ENCODE results near the gene ATP2A2. TPM values are rescaled to one million over a fixed set of nuclear protein-coding genes. Genes with fewer than 3 reads are reported as not detected.

ATP2A2 gene
- 100 to 1,000 TPM; 247 to 359 TPM for total RNA-seq

DNA sequence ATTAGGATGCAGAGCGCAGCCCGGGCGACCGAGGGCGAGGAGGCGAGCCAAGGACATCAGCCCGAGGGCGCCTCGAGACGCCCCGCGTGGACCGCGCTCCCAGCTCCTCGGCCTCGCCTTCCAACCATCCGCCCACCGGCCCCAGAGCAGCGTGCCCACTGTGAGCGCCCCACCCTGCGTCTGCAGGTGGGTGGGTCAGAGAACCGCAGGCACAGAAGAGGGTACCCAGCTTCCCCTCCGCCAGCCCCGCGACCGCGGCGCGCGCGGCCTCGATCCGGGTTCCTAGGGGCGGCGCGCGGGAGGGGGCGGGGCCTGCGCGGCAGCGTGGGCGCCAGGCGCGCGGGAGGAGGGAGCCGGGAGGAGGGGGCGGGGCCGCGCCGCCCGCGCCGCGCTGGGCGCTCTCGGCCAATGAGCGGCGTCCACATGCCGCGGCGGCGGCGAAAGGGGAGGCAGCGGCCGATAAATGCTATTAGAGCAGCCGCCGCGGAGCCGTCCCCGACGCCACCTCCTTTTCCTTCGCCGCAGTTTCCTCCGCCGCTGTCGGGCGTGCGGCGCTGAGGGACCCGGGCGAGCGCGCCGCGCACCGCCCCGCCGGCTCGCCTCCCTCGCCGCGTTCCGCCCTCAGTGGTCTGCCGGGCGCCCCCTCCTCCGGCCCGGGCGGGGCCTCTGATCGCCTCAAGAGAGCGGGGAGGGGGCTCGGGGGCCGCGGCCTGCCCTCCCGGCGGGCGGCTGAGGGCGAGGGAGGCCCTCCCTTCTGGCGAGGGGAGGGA lies at the start of gene ATP2A2:
ATP2A2 (plus strand) TSS at position 469 of the 770 bp plus-strand sequence. CDS start 543 bp downstream, outside the sequence.
- no peaks in the 10 kb centered on the region for H3K27me3 Mint-ChIP-seq
- H3K27ac Mint-ChIP-seq = peak within 1 kb of the TSS; percentile 59 to 75
- peak within 1 kb of the TSS; percentile 91 for H3K4me3 Mint-ChIP-seq
- peaks cover 35 to 42% of the 10 kb centered on the region in 2 donors for H3K4me1 Mint-ChIP-seq (ENCODE audit: low read depth in 2 of 2)
- peak; percentile 94 for DNase-seq (ENCODE audit: low spot score)
- H3K9me3 Mint-ChIP-seq = no peaks in the 10 kb centered on the region
- peaks cover 26% of the 10 kb centered on the region for H3K36me3 Mint-ChIP-seq
- peak; percentile 92 to 95 for ATAC-seq

GRCh38 chr12:110233212-110233903 lies 47.7 kb upstream of the ATP2A2 start:
- H3K4me1 Mint-ChIP-seq (ENCODE audit: low read depth in 2 of 2) = peaks cover 0 to 4% of the 10 kb centered on the region in 2 donors
- DNase-seq (ENCODE audit: low spot score) = no peak
- no peak overlapping the region for H3K27ac Mint-ChIP-seq
- H3K4me3 Mint-ChIP-seq = no peak overlapping the region
- peaks cover 2 to 14% of the 10 kb centered on the region in 2 donors for H3K27me3 Mint-ChIP-seq
- ATAC-seq = no peak
- no peaks in the 10 kb centered on the region for H3K36me3 Mint-ChIP-seq
- H3K9me3 Mint-ChIP-seq = no peaks in the 10 kb centered on the region

- H3K36me3 Mint-ChIP-seq = no peaks in the 10 kb centered on the region
- no peak for DNase-seq (ENCODE audit: low spot score)
- H3K4me1 Mint-ChIP-seq (ENCODE audit: low read depth in 2 of 2) = peaks cover 0 to 4% of the 10 kb centered on the region in 2 donors
- no peak for ATAC-seq
- H3K9me3 Mint-ChIP-seq = no peaks in the 10 kb centered on the region
- H3K27ac Mint-ChIP-seq = no peak overlapping the region
- no peak overlapping the region for H3K4me3 Mint-ChIP-seq
- H3K27me3 Mint-ChIP-seq = peaks cover 4 to 14% of the 10 kb centered on the region in 2 donors
Measured at GRCh38 chr12:110234331-110234751, 46.7 kb upstream of the ATP2A2 start.

DNA sequence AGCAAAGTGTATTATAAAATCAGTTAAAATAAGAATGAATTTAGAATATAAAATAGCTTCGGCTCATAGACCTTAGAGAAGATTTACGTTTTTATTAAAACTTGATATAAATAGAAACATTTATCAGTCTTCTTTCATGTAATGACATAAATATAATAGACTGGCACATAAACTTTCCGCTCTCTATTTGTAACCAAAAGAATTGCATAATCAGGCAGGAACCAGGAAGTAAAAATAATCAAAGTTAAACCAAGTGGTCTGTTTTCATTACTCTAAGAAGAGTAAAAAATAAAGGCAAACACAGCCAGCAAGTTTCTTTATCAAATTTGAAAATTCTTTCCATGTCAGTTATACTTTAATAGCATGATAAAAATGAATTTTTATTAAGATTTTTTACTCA lies 46.3 kb upstream of the ATP2A2 start:
- no peak overlapping the region for H3K4me3 Mint-ChIP-seq
- H3K9me3 Mint-ChIP-seq = no peaks in the 10 kb centered on the region
- ATAC-seq (no peak), DNase-seq (ENCODE audit: low spot score) (no peak)
- H3K36me3 Mint-ChIP-seq = no peaks in the 10 kb centered on the region
- no peak overlapping the region for H3K27ac Mint-ChIP-seq
- peaks cover 0 to 4% of the 10 kb centered on the region in 2 donors for H3K4me1 Mint-ChIP-seq (ENCODE audit: low read depth in 2 of 2)
- H3K27me3 Mint-ChIP-seq = peaks cover 4 to 14% of the 10 kb centered on the region in 2 donors

DNA sequence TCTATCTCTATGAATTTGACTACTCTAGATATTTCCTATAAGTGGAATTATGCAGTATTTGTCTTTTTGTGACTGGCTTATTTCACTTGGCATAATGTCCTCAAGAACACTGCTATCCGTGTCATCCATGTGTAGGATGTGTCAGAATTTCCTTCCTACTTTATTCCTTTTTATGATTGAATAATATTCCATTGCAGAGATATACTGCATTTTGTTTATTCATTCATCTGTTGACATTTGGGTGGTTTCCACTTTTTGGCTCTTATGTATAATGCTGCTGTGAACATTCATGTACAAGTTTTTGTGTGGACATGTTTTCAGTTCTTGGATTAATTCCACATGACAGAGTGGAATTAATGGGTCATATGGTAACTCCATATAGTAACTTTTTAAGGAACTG lies 45.7 kb upstream of the ATP2A2 start:
- no peaks in the 10 kb centered on the region for H3K36me3 Mint-ChIP-seq
- H3K27me3 Mint-ChIP-seq = peaks cover 9 to 20% of the 10 kb centered on the region in 2 donors
- DNase-seq (ENCODE audit: low spot score) (no peak), ATAC-seq (no peak)
- H3K9me3 Mint-ChIP-seq = no peaks in the 10 kb centered on the region
- peak overlapping the region in 1 of 2 donors; percentile 40 for H3K27ac Mint-ChIP-seq
- H3K4me1 Mint-ChIP-seq (ENCODE audit: low read depth in 2 of 2) = peaks cover 0 to 4% of the 10 kb centered on the region in 2 donors
- no peak overlapping the region for H3K4me3 Mint-ChIP-seq

- Mint-ChIP-seq H3K27ac (no peak overlapping the region), H3K4me1 (ENCODE audit: low read depth in 2 of 2) (no peaks in the 10 kb centered on the region), H3K36me3 (no peaks in the 10 kb centered on the region), H3K4me3 (no peak overlapping the region), H3K27me3 (peaks cover 7 to 13% of the 10 kb centered on the region in 2 donors), H3K9me3 (no peaks in the 10 kb centered on the region)
- no peak for DNase-seq (ENCODE audit: low spot score)
- no peak for ATAC-seq
Measured at GRCh38 chr12:110243227-110243626, 37.8 kb upstream of the ATP2A2 start.

DNA sequence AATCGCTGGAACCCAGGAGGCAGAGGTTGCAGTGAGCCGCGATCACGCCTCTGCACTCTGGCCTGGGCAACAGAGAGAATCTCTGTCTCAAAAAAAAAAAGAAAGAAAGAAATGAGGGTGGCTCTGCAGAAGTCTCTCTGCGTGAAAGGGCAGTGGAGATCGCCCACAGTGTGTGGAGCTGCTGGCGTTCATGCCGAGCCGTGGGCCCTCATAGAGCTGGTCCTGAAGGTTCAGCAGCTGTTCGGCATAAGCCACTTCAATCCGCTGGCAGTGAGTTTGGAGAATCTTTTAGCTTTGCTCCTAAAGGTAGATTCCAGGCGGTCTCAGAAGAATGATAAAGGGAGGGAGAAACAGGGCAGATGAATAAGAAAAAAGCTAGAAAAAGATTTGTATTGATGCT lies 36.7 kb upstream of the ATP2A2 start:
- Mint-ChIP-seq H3K4me1 (ENCODE audit: low read depth in 2 of 2) (no peaks in the 10 kb centered on the region), H3K27me3 (peaks cover 5 to 13% of the 10 kb centered on the region in 2 donors), H3K27ac (no peak overlapping the region), H3K4me3 (no peak overlapping the region), H3K9me3 (no peaks in the 10 kb centered on the region), H3K36me3 (no peaks in the 10 kb centered on the region)
- ATAC-seq = no peak
- no peak for DNase-seq (ENCODE audit: low spot score)

GRCh38 chr12:110244829-110245228 lies 36.2 kb upstream of the ATP2A2 start:
- no peak overlapping the region for H3K27ac Mint-ChIP-seq
- no peak for ATAC-seq
- H3K4me1 Mint-ChIP-seq (ENCODE audit: low read depth in 2 of 2) = no peaks in the 10 kb centered on the region
- no peak overlapping the region for H3K4me3 Mint-ChIP-seq
- no peak for DNase-seq (ENCODE audit: low spot score)
- peaks cover 4 to 12% of the 10 kb centered on the region in 2 donors for H3K27me3 Mint-ChIP-seq
- no peaks in the 10 kb centered on the region for H3K36me3 Mint-ChIP-seq
- H3K9me3 Mint-ChIP-seq = no peaks in the 10 kb centered on the region

- no peaks in the 10 kb centered on the region for H3K4me1 Mint-ChIP-seq (ENCODE audit: low read depth in 2 of 2)
- peaks cover 0 to 7% of the 10 kb centered on the region in 2 donors for H3K27me3 Mint-ChIP-seq
- H3K36me3 Mint-ChIP-seq = no peaks in the 10 kb centered on the region
- no peak overlapping the region for H3K27ac Mint-ChIP-seq
- no peaks in the 10 kb centered on the region for H3K9me3 Mint-ChIP-seq
- no peak overlapping the region for H3K4me3 Mint-ChIP-seq
- DNase-seq (ENCODE audit: low spot score) (no peak), ATAC-seq (peak; percentile 62 to 67)
Measured at GRCh38 chr12:110245369-110245772, 35.7 kb upstream of the ATP2A2 start.

- no peaks in the 10 kb centered on the region for H3K36me3 Mint-ChIP-seq
- DNase-seq (ENCODE audit: low spot score) = no peak
- H3K4me3 Mint-ChIP-seq = no peak overlapping the region
- H3K4me1 Mint-ChIP-seq (ENCODE audit: low read depth in 2 of 2) = no peaks in the 10 kb centered on the region
- H3K27me3 Mint-ChIP-seq = no peaks in the 10 kb centered on the region
- no peaks in the 10 kb centered on the region for H3K9me3 Mint-ChIP-seq
- no peak for ATAC-seq
- no peak overlapping the region for H3K27ac Mint-ChIP-seq
Measured at GRCh38 chr12:110246636-110247339, 34.3 kb upstream of the ATP2A2 start.

DNA sequence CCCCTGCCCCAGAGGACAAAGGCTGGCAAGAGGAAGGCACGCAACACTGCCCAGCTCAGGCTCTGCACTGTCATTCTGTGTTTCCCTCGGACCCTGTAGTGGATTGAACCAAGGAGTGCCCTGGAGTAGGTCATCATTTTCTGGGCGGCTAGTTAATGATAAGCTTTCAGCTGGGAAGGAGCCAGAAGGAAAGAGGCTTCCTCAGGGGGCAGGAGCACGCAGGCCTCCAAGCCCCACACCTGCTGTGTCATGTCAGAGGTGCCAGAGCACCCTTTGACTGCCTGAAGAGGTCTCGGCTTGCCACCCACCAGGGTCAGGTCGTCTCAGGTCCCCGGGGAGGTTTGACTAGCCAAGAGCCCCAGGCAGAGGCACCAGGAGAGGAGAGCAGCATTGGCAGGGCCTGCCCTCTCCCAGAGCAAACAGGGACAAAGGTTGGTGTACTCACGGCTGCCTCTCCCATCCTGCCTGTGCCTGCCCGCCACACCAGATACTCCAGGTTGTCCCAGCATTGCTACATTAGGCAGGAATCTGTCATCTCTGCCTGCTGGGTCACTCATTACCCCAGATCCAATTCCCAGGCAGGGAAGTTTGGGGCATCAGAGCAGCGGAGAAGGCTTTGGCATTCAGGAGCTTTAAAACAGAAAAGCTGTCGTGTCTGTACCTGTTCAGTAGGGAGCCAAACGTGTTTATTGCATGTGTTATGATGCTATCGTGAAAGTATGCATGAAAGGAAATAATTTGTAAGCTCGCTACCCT lies 33.5 kb upstream of the ATP2A2 start:
- H3K27ac Mint-ChIP-seq = no peak overlapping the region
- H3K36me3 Mint-ChIP-seq = no peaks in the 10 kb centered on the region
- H3K4me3 Mint-ChIP-seq = no peak overlapping the region

GRCh38 chr12:110248096-110248447 lies 33.0 kb upstream of the ATP2A2 start:
- no peak for ATAC-seq
- H3K27me3 Mint-ChIP-seq = no peaks in the 10 kb centered on the region

More for the DNA sequence above, 33.5 kb upstream of the ATP2A2 start:
- Mint-ChIP-seq H3K27me3 (no peaks in the 10 kb centered on the region), H3K4me1 (ENCODE audit: low read depth in 2 of 2) (no peaks in the 10 kb centered on the region), H3K9me3 (no peaks in the 10 kb centered on the region)
- DNase-seq (ENCODE audit: low spot score) = no peak
- ATAC-seq = peak in 1 of 2 donors; percentile 15

GRCh38 chr12:110249105-110249504 lies 31.9 kb upstream of the ATP2A2 start:
- DNase-seq (ENCODE audit: low spot score) = no peak
- H3K4me3 Mint-ChIP-seq = no peak overlapping the region
- H3K36me3 Mint-ChIP-seq = no peaks in the 10 kb centered on the region
- ATAC-seq = no peak
- H3K4me1 Mint-ChIP-seq (ENCODE audit: low read depth in 2 of 2) = no peaks in the 10 kb centered on the region
- H3K27ac Mint-ChIP-seq = no peak overlapping the region
- no peaks in the 10 kb centered on the region for H3K9me3 Mint-ChIP-seq
- H3K27me3 Mint-ChIP-seq = no peaks in the 10 kb centered on the region

More at GRCh38 chr12:110248096-110248447, 33.0 kb upstream of the ATP2A2 start:
- DNase-seq (ENCODE audit: low spot score) = no peak
- no peaks in the 10 kb centered on the region for H3K4me1 Mint-ChIP-seq (ENCODE audit: low read depth in 2 of 2)
- no peak overlapping the region for H3K4me3 Mint-ChIP-seq
- no peak overlapping the region for H3K27ac Mint-ChIP-seq
- H3K9me3 Mint-ChIP-seq = no peaks in the 10 kb centered on the region
- no peaks in the 10 kb centered on the region for H3K36me3 Mint-ChIP-seq
